Measurements from ENCODE around the gene LRRC56. TPM values are rescaled to one million over a fixed set of nuclear protein-coding genes. Genes with fewer than 3 reads are reported as not detected.

LRRC56 gene
- total RNA-seq, 1 donor from 2014 or later, result not detected

GRCh38 chr11:577611-577894 lies 40.2 kb downstream of the LRRC56 start:
- no peak overlapping the region for H3K27ac ChIP-seq
- peak overlapping the region; percentile 77 to 81 for H3K4me3 ChIP-seq
- intact Hi-C loops (cut with DNase I), result loop anchor here (2.0 to 5.0 kb wide), 3 partner anchors 37 to 340 kb away; partner anchors contain the start of genes IRF7, PSMD13, RNH1 and SIRT3
- H3K36me3 ChIP-seq, result peaks cover 5 to 13% of the 10 kb centered on the region in 2 donors
- TF ChIP-seq CTCF (IDR thresholded peaks at IDR 0.05), result no peak
- no peak for DNase-seq (ENCODE audit: low spot score in 2 of 2)
- no peaks in the 10 kb centered on the region for H3K9me3 ChIP-seq
- H3K4me1 ChIP-seq, result peaks cover 11 to 38% of the 10 kb centered on the region in 2 donors
- H3K27me3 ChIP-seq, result no peaks in the 10 kb centered on the region

GRCh38 chr11:578276-579035 lies 41.1 kb downstream of the LRRC56 start:
- Histone ChIP-seq H3K4me1 (peaks cover 11 to 38% of the 10 kb centered on the region in 2 donors), H3K27ac (no peak overlapping the region), H3K36me3 (peaks cover 14 to 22% of the 10 kb centered on the region in 2 donors), H3K27me3 (no peaks in the 10 kb centered on the region), H3K4me3 (peak overlapping the region; percentile 77 to 81), H3K9me3 (no peaks in the 10 kb centered on the region)
- no peak for TF ChIP-seq CTCF (IDR thresholded peaks at IDR 0.05)
- intact Hi-C loops (cut with DNase I), result loop anchor here (5.0 kb wide), 1 partner anchor 341 kb away; the partner anchor contains the start of genes PSMD13 and SIRT3
- DNase-seq (ENCODE audit: low spot score in 2 of 2), result no peak

GRCh38 chr11:579830-580601 lies 42.7 kb downstream of the LRRC56 start:
- H3K36me3 ChIP-seq, result peaks cover 24 to 33% of the 10 kb centered on the region in 2 donors
- TF ChIP-seq CTCF (IDR thresholded peaks at IDR 0.05), result no peak
- H3K27ac ChIP-seq, result no peak overlapping the region
- no peaks in the 10 kb centered on the region for H3K27me3 ChIP-seq
- H3K9me3 ChIP-seq, result no peaks in the 10 kb centered on the region
- intact Hi-C loops (cut with DNase I), result loop anchor here (5.0 kb wide), 1 partner anchor 343 kb away; the partner anchor contains the start of genes PSMD13 and SIRT3
- H3K4me1 ChIP-seq, result peaks cover 11 to 30% of the 10 kb centered on the region in 2 donors
- DNase-seq (ENCODE audit: low spot score in 2 of 2), result no peak
- no peak overlapping the region for H3K4me3 ChIP-seq

- intact Hi-C loops (cut with DNase I), result no loop called here
- no peak overlapping the region for H3K4me3 ChIP-seq
- H3K27me3 ChIP-seq, result no peaks in the 10 kb centered on the region
- TF ChIP-seq CTCF (IDR thresholded peaks at IDR 0.05), result no peak
- H3K4me1 ChIP-seq, result peaks cover 8 to 25% of the 10 kb centered on the region in 2 donors
- no peaks in the 10 kb centered on the region for H3K9me3 ChIP-seq
- H3K27ac ChIP-seq, result no peak overlapping the region
- peaks cover 24 to 40% of the 10 kb centered on the region in 2 donors for H3K36me3 ChIP-seq
- no peak for DNase-seq (ENCODE audit: low spot score in 2 of 2)
Measured at GRCh38 chr11:581342-581741, 44.0 kb downstream of the LRRC56 start.

GRCh38 chr11:581752-582151 lies 44.4 kb downstream of the LRRC56 start:
- no peaks in the 10 kb centered on the region for H3K27me3 ChIP-seq
- no peak for TF ChIP-seq CTCF (IDR thresholded peaks at IDR 0.05)
- H3K9me3 ChIP-seq, result no peaks in the 10 kb centered on the region
- DNase-seq (ENCODE audit: low spot score in 2 of 2), result no peak
- peaks cover 8 to 25% of the 10 kb centered on the region in 2 donors for H3K4me1 ChIP-seq
- intact Hi-C loops (cut with DNase I), result no loop called here
- H3K36me3 ChIP-seq, result peaks cover 27 to 44% of the 10 kb centered on the region in 2 donors
- H3K27ac ChIP-seq, result no peak overlapping the region
- H3K4me3 ChIP-seq, result no peak overlapping the region
